H7 (cell line): ENCODE data around the gene P2RY2. TPM values are rescaled to one million over a fixed set of nuclear protein-coding genes. Genes with fewer than 3 reads are reported as not detected.

ENCODE experiments used
- DNase-seq: peaks from one replicate; pipeline ENCODE4 v3.0.0; 2012
- H3K27me3 ChIP-seq: 2 replicates; pipeline ENCODE4 v1.6.0; 2011; ENCODE audit warnings: mild to moderate bottlenecking, low read length; ENCODE audit not compliant: control insufficient read depth, insufficient read depth
- H3K36me3 ChIP-seq: replicated peaks from 2 replicates; pipeline ENCODE4 v1.5.1; 2011; ENCODE audit warnings: low read length; ENCODE audit not compliant: control insufficient read depth, insufficient read depth
- H3K4me3 ChIP-seq: 2 replicates; pipeline ENCODE4 v1.5.1; 2011; ENCODE audit warnings: low read depth, mild to moderate bottlenecking, control low read depth, low read length, moderate library complexity; ENCODE audit not compliant: insufficient read depth
- total RNA-seq: library from RNA; depleted of rRNA; stranded (reverse); fragments of >200 nt; shearing (Covaris generic); gene quantifications from 2 replicates; pipeline ENCODE4 v1.2.3, GENCODE V29; 2014

The P2RY2 gene
- total RNA-seq, 1 experiment from 2014 or later: 0.35 TPM

DNA sequence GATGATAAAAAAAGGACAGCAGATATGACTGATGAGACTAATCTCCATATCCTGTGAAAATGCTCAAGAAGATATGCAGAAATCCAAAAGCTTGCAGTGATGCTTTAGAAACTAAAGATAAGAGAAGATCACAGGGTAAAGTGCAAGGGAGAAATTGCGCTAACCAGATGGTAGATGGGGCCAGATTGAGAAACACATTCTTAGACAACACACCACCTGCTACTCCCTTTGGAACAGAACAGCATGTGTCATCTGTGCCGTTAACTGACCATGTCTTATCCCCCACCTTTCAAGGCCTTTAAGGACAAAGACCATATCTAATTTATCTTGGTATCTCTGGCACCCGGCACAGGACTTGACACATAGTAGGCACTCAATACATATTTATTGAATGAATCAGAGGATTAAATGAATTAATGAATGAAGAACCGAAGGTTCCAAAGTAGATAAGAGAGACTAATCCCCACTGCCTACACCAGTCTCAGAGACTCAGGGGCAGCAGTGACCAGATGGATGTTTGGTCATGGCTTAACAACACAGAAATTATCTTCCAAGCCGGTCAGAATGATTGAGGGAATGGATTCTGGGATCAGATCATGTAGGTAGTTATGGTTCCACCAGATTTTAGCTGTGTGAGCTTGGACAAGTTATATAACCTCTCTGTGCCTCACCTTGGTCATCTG lies 12.3 kb upstream of the P2RY2 start:
- H3K27me3 ChIP-seq: no peaks in the 10 kb centered on the region

GRCh38 chr11:73206801-73207200 lies 11.3 kb upstream of the P2RY2 start:
- no peak overlapping the region for H3K4me3 ChIP-seq
- no peaks in the 10 kb centered on the region for H3K27me3 ChIP-seq
- H3K36me3 ChIP-seq: no peaks in the 10 kb centered on the region
- no peak for DNase-seq

More for the DNA sequence above, 12.3 kb upstream of the P2RY2 start:
- Histone ChIP-seq H3K36me3 (no peaks in the 10 kb centered on the region), H3K4me3 (no peak overlapping the region)
- DNase-seq: no peak

GRCh38 chr11:73209892-73210291 lies 8.2 kb upstream of the P2RY2 start:
- no peaks in the 10 kb centered on the region for H3K36me3 ChIP-seq
- no peaks in the 10 kb centered on the region for H3K27me3 ChIP-seq
- DNase-seq: no peak
- no peak overlapping the region for H3K4me3 ChIP-seq

GRCh38 chr11:73210916-73211667 lies 7.0 kb upstream of the P2RY2 start:
- DNase-seq: no peak
- no peak overlapping the region for H3K4me3 ChIP-seq
- no peaks in the 10 kb centered on the region for H3K27me3 ChIP-seq
- no peaks in the 10 kb centered on the region for H3K36me3 ChIP-seq

GRCh38 chr11:73213196-73214143 lies 4.6 kb upstream of the P2RY2 start:
- Histone ChIP-seq H3K4me3 (no peak overlapping the region), H3K36me3 (no peaks in the 10 kb centered on the region), H3K27me3 (peaks cover 16% of the 10 kb centered on the region)
- DNase-seq: no peak

DNA sequence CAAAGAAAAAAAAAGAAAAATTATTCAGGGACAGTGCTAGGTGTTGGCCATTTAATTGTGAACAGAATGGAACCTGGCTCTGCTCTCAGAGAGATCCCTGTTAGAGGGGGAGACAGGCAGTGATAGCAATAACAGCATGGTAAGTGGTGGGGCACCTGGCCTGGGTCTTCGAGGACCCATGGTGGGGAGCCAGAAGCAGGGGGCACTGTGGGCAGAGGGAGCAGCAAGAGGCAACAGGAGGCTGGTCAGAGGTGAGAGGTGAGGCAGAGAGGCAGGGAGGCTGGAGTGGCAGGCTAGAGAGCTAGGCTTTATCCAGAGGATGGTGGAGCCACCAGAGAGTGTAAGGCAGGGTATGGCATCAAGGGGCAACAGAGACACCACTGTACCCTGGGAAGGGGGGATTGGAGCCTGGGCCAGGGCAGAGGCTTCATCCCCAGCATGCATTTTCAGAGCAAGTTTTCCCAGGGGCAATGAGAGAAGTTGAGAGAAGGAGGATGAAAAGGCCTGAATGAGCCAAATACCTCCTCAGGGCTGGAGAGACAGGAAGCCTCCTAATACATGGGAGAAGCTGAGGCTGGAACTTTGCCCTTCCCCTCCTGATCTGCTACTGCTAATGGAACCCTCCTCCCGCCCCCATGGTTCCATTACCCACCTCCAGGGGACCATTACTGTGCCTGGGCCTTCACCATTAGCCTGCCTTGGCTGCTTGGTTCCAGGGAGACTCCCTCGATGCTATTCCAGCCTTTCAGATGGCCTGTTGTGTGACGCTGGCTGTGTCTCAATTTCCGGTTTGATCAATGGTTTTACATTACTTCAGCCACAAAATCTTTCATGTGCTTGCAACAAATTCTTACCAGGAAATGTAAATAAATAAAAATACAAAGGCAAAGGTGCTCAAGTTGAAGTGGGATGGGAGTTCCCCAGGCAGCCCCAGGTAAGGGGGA lies 2.6 kb upstream of the P2RY2 start:
- peaks cover 29% of the 10 kb centered on the region for H3K27me3 ChIP-seq
- no peak overlapping the region for H3K4me3 ChIP-seq
- no peaks in the 10 kb centered on the region for H3K36me3 ChIP-seq
- DNase-seq: no peak

GRCh38 chr11:73216465-73216864 lies 1.6 kb upstream of the P2RY2 start:
- DNase-seq: no peak
- H3K4me3 ChIP-seq: no peak overlapping the region
- no peaks in the 10 kb centered on the region for H3K36me3 ChIP-seq
- H3K27me3 ChIP-seq: peaks cover 32% of the 10 kb centered on the region

DNA sequence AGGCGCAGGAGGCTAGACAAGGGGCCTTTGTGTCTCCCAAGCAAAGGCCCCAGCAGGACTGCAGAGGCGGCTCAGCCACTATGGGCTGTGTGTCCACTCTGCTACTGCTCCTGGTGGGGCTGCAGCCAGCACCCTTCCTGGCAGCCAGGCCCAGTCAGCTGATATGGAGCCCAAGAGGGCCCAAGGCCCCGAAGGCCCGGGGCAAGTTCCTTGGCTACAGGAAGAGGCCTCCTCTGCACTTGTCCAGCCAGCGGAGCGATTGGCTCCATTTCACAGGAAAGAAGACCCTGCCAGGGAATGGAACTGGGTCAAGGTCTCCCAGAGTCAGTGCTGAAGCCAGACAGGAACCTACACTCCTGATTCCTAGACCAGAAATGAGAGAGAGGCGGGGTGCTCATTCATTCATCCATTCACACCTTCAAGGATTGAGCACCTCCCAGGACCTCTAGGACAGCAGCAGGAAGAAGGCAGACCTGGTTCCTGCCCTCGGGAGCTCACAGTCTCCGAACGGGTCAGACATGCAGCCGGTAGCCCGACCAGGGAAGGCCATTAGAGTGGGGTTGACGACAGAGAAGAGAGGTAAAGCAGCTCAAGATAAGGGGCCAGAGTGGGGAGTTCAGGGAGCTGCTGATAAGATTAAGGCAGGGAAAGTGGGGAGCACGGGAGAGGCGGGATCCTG lies 811 bp upstream of the P2RY2 start:
- H3K4me3 ChIP-seq: peak overlapping the region; percentile 48
- DNase-seq: no peak
- H3K36me3 ChIP-seq: no peaks in the 10 kb centered on the region
- H3K27me3 ChIP-seq: peaks cover 32% of the 10 kb centered on the region

DNA sequence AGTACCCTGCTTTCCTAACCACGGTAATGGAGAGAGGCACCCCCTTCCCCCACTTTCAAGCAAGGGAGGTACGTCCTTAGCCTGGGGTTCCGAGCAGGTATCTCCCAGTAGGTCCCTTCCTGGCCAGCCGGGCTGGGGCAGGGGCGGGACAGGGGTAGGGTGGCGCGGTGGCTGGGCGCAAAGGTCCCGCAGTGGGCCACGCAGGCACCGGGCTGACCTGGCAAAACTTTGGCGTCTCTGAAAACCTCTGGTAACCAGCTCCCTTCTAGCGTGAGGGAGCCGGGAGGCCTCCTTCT lies 323 bp upstream of the P2RY2 start:
- Histone ChIP-seq H3K4me3 (peak overlapping the region; percentile 48), H3K27me3 (peaks cover 32% of the 10 kb centered on the region), H3K36me3 (no peaks in the 10 kb centered on the region)
- no peak for DNase-seq

DNA sequence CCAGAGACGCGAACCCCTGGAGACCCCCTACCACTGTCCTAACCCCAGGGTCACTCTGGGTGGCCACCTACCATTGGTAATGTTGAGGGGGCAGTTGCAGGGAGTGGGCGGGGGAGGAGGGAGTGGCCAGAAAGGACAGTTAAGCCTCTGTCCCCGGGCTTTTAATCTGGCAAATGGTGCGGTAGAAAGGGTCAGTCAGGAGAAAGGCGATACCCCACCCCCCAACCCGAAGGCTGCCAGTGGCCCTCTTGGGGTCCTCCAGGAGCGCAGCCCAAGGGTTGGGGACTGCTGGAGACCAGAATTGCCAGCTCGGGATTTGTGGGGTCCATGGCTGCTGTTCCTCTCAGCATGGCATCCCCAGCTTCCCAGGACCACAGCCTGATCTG lies 742 bp downstream of the P2RY2 start:
- peak overlapping the region; percentile 48 for H3K4me3 ChIP-seq
- H3K36me3 ChIP-seq: no peaks in the 10 kb centered on the region
- H3K27me3 ChIP-seq: peaks cover 32% of the 10 kb centered on the region
- no peak for DNase-seq

GRCh38 chr11:73219396-73220285 lies 1.6 kb downstream of the P2RY2 start:
- no peak for DNase-seq
- Histone ChIP-seq H3K27me3 (peaks cover 32% of the 10 kb centered on the region), H3K36me3 (no peaks in the 10 kb centered on the region), H3K4me3 (no peak overlapping the region)

- no peak for DNase-seq
- Histone ChIP-seq H3K4me3 (no peak overlapping the region), H3K36me3 (no peaks in the 10 kb centered on the region), H3K27me3 (peaks cover 32% of the 10 kb centered on the region)
Measured at GRCh38 chr11:73221451-73221850, 3.4 kb downstream of the P2RY2 start.

GRCh38 chr11:73221996-73222395 lies 3.9 kb downstream of the P2RY2 start:
- H3K27me3 ChIP-seq: peaks cover 29% of the 10 kb centered on the region
- H3K4me3 ChIP-seq: no peak overlapping the region
- no peaks in the 10 kb centered on the region for H3K36me3 ChIP-seq
- no peak for DNase-seq
